ENCODE data around the gene CDCA4. TPM values are rescaled to one million over a fixed set of nuclear protein-coding genes. Genes with fewer than 3 reads are reported as not detected.

The CDCA4 gene
- 57.7 and 58.5 TPM in 2 replicates for total RNA-seq (2021)
- long read RNA-seq, transcript CDCA4-201 (2 exons, 2,513 nt), result major isoform, 685 of 716 reads
- long read RNA-seq, partial matches to known transcripts, result 1 of 716 reads
- long read RNA-seq, other reads (novel, unspliced or antisense), result 29 of 716 reads

- no peak within 1 kb of the TSS for H2BK15ac ChIP-seq (ENCODE audit: low read depth, low read length)
- H3T11ph ChIP-seq (ENCODE audit: low read length), result no peak within 1 kb of the TSS
- H4K91ac ChIP-seq (ENCODE audit: insufficient read length, low read depth, low read length), result no peak within 1 kb of the TSS
- no peak within 1 kb of the TSS for H2AK5ac ChIP-seq (ENCODE audit: insufficient read length, low read length)
- no peak within 1 kb of the TSS for H3K4ac ChIP-seq (ENCODE audit: low read depth, low read length)
- no peak within 1 kb of the TSS for H4K8ac ChIP-seq (replicated peaks; ENCODE audit: insufficient read length, low read depth, low read length)
- H2AFZ ChIP-seq (ENCODE audit: low read length), result no peak within 1 kb of the TSS
- H3K27ac ChIP-seq (ENCODE audit: insufficient read length, low read depth, low read length), result no peak within 1 kb of the TSS
- no peak within 1 kb of the TSS for H4K5ac ChIP-seq (ENCODE audit: insufficient read length, low read depth, low read length)
- peaks cover 15% of the 10 kb centered on the region for H3K79me1 ChIP-seq (ENCODE audit: insufficient read depth, low read depth, low read length, poor library complexity, severe bottlenecking)
- peak within 1 kb of the TSS; percentile 68 for H3K9ac ChIP-seq (ENCODE audit: extremely low read depth, insufficient read length, low read length)
- Mint-ChIP-seq H3K27me3 (ENCODE audit: low read depth) (peaks cover 4% of the 10 kb centered on the region), H3K27ac (peak within 1 kb of the TSS; percentile 78 to 94 (median 93)), H3K9me3 (peaks cover 0 to 5% of the 10 kb centered on the region in 2 experiments; a peak in 2 of 5 replicates), H3K4me1 (peaks cover 49 to 55% of the 10 kb centered on the region in 2 experiments), H3K4me3 (peak within 1 kb of the TSS; percentile 88 to 96), H3K36me3 (ENCODE audit: insufficient read depth in 1 of 3, low read depth in 3 of 3) (peaks cover 9 to 23% (median 20%) of the 10 kb centered on the region in 3 experiments; a peak in 6 of 7 replicates)
- H3K79me2 ChIP-seq (ENCODE audit: insufficient read depth, low read length), result peaks cover 39% of the 10 kb centered on the region
- TF ChIP-seq, protein P1, sequence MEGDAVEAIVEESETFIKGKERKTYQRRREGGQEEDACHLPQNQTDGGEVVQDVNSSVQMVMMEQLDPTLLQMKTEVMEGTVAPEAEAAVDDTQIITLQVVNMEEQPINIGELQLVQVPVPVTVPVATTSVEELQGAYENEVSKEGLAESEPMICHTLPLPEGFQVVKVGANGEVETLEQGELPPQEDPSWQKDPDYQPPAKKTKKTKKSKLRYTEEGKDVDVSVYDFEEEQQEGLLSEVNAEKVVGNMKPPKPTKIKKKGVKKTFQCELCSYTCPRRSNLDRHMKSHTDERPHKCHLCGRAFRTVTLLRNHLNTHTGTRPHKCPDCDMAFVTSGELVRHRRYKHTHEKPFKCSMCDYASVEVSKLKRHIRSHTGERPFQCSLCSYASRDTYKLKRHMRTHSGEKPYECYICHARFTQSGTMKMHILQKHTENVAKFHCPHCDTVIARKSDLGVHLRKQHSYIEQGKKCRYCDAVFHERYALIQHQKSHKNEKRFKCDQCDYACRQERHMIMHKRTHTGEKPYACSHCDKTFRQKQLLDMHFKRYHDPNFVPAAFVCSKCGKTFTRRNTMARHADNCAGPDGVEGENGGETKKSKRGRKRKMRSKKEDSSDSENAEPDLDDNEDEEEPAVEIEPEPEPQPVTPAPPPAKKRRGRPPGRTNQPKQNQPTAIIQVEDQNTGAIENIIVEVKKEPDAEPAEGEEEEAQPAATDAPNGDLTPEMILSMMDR (conservative IDR thresholded peaks at IDR 0.05), result no peak; the same call in 2 of the 3 replicates
- WGBS (ENCODE audit: extremely low coverage, insufficient read length, low lambda C conversion rate), result no CpG with 5 or more reads among the region's 115 CpGs
- peaks cover 13% of the 10 kb centered on the region for H3K23me2 ChIP-seq (ENCODE audit: insufficient read length, low read depth, low read length, poor library complexity, severe bottlenecking)
- H3K14ac ChIP-seq (ENCODE audit: insufficient read depth, low read length), result peak within 1 kb of the TSS; percentile 97
- H4K20me1 ChIP-seq (ENCODE audit: control insufficient read depth, insufficient read depth, insufficient read length), result peaks cover 3% of the 10 kb centered on the region
- no peak within 1 kb of the TSS for H2BK120ac ChIP-seq (ENCODE audit: low read depth, low read length, poor library complexity, severe bottlenecking)
- H2BK12ac ChIP-seq (ENCODE audit: insufficient read length, low read depth, low read length), result no peak within 1 kb of the TSS
- H3K18ac ChIP-seq (ENCODE audit: insufficient read length, low read depth, low read length), result peak within 1 kb of the TSS; percentile 16
- H2BK5ac ChIP-seq (ENCODE audit: insufficient read length, low read length), result no peak within 1 kb of the TSS
- peaks cover 5% of the 10 kb centered on the region; the same call in 1 of the 2 replicates for H3K4me1 ChIP-seq (ENCODE audit: insufficient read depth, low read length)
- no peak within 1 kb of the TSS for H2BK20ac ChIP-seq (ENCODE audit: low read depth, low read length, poor library complexity, severe bottlenecking)
- no peak within 1 kb of the TSS for H3K23ac ChIP-seq (ENCODE audit: insufficient read length, low read depth, low read length)
- H3K56ac ChIP-seq (ENCODE audit: insufficient read length, low read depth, low read length), result no peak within 1 kb of the TSS
- DNase-seq, result peak; percentile 96
- H3K27me3 ChIP-seq (ENCODE audit: insufficient read depth, low read length), result no peaks in the 10 kb centered on the region
- H3K4me2 ChIP-seq (ENCODE audit: insufficient read depth, insufficient read length, low read length), result peak within 1 kb of the TSS; percentile 93
- H3K9me3 ChIP-seq (ENCODE audit: control insufficient read depth, low read depth, low read length), result no peaks in the 10 kb centered on the region
These were observed at the start of gene CDCA4 for GRCh38 chr14:105020815-105021655. CDCA4 (minus strand) TSS chr14:105021083; CDS start chr14:105011929, 9,154 bp downstream.
